DOHH2 (cell line): ENCODE data around the gene EHD2.

Source experiments
- CTCF ChIP-seq: fragments of 200-600 bp; sonication (generic); IDR thresholded peaks from one replicate; pipeline ENCODE4 v1.5.1; 2014; ENCODE audit warnings: antibody characterized with exemption, mild to moderate bottlenecking, low read depth, low read length; ENCODE audit not compliant: poor library complexity, severe bottlenecking
- EZH2phosphoT487 ChIP-seq: fragments of 200-600 bp; sonication (generic); IDR thresholded peaks from 2 replicates; pipeline ENCODE4 v1.6.1; 2017; ENCODE audit warnings: borderline replicate concordance, mild to moderate bottlenecking, antibody characterized with exemption, low read length, moderate library complexity, mixed read lengths

DNA sequence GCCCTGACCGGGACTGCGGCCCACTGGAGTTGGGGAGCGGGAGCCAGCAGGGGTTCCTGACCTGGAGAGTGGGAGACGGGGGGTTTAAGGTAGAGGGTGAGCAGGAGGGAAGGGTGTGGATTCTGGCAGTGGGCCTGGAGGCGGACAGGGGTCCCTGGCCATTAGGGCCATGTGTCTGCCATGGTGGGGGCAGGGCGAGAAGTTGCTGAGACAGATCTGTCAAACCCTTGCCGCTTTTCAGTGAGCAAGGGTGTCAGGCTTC, 53.1 kb downstream of the EHD2 start:
- TF ChIP-seq CTCF: no peak
- no peak for TF ChIP-seq EZH2phosphoT487
